ENCODE results near the gene EMC9.

- TF ChIP-seq POLR2A (IDR thresholded peaks at IDR 0.05) = no peak
- no peak for TF ChIP-seq CTCF (IDR thresholded peaks at IDR 0.05)
Observed at GRCh38 chr14:24108336-24108874, 33.0 kb downstream of the EMC9 start.
